Measurements from ENCODE around the gene DDX54. TPM values are rescaled to one million over a fixed set of nuclear protein-coding genes. Genes with fewer than 3 reads are reported as not detected.

The DDX54 gene
- total RNA-seq, 1 donor from 2014 or later: 112 TPM

GRCh38 chr12:113154351-113154973 lies 30.8 kb downstream of the DDX54 start:
- no peak for DNase-seq (ENCODE audit: low read depth)
- peak overlapping the region; percentile 36 for H3K4me3 ChIP-seq (ENCODE audit: low read depth, low read length)
- TF ChIP-seq, protein P1, sequence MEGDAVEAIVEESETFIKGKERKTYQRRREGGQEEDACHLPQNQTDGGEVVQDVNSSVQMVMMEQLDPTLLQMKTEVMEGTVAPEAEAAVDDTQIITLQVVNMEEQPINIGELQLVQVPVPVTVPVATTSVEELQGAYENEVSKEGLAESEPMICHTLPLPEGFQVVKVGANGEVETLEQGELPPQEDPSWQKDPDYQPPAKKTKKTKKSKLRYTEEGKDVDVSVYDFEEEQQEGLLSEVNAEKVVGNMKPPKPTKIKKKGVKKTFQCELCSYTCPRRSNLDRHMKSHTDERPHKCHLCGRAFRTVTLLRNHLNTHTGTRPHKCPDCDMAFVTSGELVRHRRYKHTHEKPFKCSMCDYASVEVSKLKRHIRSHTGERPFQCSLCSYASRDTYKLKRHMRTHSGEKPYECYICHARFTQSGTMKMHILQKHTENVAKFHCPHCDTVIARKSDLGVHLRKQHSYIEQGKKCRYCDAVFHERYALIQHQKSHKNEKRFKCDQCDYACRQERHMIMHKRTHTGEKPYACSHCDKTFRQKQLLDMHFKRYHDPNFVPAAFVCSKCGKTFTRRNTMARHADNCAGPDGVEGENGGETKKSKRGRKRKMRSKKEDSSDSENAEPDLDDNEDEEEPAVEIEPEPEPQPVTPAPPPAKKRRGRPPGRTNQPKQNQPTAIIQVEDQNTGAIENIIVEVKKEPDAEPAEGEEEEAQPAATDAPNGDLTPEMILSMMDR (conservative IDR thresholded peaks at IDR 0.05; ENCODE audit: low read depth, low read length): no peak

DNA sequence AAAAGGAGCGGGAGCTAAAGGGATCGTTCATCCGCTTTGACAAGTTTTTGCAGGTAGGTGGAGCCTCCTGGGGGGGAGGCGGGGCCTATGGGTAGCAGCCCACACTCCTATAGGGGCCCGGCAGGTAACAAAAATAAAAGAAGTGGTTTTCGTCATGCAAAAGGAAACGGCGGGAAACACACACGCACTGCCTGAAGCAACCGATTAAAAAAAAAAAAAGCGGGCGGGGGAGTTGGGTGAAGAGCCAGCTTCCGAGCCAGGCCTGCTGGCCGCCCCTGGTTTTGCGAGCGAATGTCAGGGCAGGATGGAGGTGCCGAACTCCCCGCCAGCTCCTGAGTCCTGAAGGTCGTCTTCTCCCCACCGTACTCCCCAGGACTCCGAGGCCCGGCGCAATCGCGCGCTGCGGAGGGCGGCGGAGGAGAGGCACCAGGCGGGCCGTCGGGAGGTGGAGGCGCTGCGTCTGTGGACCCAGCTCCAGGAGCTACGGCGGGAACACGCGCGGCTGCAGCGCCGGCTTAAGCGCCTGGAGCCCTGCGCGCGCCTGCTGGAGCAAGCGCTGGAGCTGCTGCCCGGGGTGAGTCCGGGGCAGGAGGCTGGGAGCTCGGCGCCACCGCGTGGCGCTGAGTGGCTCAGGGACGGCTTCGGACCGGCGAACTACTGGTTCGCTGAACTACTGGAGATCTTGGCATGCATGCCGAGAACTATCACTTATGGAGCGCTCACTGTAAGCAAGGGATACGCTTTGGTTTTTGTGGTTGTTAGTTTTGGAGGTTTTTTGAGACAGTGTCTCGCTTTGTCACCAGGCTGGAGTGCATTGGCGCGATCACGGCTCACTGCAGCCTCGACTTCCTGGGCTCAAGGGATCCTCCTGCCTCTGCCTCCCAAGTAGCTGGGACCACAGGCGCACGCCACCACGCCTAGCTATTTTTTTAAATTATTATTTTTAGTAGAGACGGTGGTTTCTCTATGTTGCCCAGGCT lies 32.2 kb downstream of the DDX54 start:
- DNase-seq (ENCODE audit: low read depth): peak; percentile 30
- TF ChIP-seq, protein P1 (conservative IDR thresholded peaks at IDR 0.05; ENCODE audit: low read depth, low read length): peak; percentile 68
- peak overlapping the region; percentile 48 for H3K4me3 ChIP-seq (ENCODE audit: low read depth, low read length)

GRCh38 chr12:113152196-113152834 lies 33.0 kb downstream of the DDX54 start:
- no peak overlapping the region for H3K4me3 ChIP-seq (ENCODE audit: low read depth, low read length)
- no peak for DNase-seq (ENCODE audit: low read depth)
- TF ChIP-seq, protein P1 (conservative IDR thresholded peaks at IDR 0.05; ENCODE audit: low read depth, low read length): no peak

GRCh38 chr12:113151655-113152054 lies 33.6 kb downstream of the DDX54 start:
- no peak overlapping the region for H3K4me3 ChIP-seq (ENCODE audit: low read depth, low read length)
- TF ChIP-seq, protein P1 (conservative IDR thresholded peaks at IDR 0.05; ENCODE audit: low read depth, low read length): no peak
- no peak for DNase-seq (ENCODE audit: low read depth)

DNA sequence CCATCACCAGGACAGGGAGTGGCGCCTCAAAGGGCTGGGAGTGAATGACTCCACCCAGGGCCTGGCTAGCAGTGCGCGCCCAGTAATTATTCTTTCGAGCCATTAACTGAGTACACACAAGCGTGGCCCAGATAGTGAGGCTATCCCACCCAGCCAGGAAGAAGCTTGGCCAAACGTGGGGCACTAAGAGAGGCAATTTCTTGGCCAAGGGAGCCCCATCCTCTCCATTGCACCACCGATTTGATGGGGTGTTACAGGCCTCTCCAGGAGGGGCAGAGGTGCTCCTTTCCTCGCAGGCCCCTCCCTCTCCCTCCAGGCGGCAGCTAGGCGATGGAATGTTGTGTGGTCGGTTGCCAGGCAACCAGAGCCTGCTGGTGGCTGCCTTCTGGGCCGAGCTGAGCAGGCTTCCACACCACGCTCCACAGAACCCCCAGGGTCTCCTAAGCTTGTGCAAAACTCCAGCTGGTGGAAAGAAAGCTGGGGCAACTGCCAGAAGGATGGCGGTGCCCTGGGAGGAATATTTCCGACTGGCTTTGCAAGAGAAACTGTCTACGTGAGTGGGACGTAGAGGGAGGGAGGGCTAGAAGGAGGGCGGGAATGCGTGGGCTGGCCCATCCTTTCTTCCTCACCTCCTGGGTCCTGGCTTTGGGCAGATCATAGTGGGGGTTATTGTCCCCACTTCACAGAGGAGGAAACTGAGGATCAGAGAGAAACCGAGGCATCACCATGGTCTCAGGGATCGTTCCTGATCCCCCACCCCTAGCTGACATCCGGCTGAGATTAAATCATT lies 35.7 kb downstream of the DDX54 start, which contains the start of gene CFAP73:
Gene CFAP73, plus strand, starts transcription at position 364 of the 790 bp plus-strand sequence. Its CDS starts 134 bp downstream, at position 498.
- DNase-seq (ENCODE audit: low read depth): peak; percentile 55
- H3K4me3 ChIP-seq (ENCODE audit: low read depth, low read length): peak within 1 kb of the TSS; percentile 28
- TF ChIP-seq, protein P1 (conservative IDR thresholded peaks at IDR 0.05; ENCODE audit: low read depth, low read length): no peak

DNA sequence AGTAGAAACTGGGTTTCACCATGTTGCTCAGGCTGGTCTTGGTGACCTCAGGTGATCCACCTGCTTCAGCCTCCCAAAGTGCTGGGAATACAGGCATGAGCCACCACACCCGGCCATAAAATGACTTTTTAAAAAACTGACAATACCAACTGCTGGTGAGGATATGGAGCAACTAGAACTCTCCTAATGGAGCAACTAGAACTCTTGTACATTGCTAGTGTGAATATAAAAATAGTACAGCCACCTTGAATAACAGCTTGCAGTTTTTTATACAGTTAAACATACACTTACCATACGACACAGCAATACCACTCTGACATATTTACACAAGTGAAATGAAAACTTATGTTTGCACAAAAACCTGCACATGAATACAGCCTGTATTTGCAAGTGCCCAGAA lies 38.3 kb downstream of the DDX54 start:
- no peak overlapping the region for H3K4me3 ChIP-seq (ENCODE audit: low read depth, low read length)
- DNase-seq (ENCODE audit: low read depth): no peak
- TF ChIP-seq, protein P1 (conservative IDR thresholded peaks at IDR 0.05; ENCODE audit: low read depth, low read length): no peak
